ENCODE results near the gene ARL5A.

DNA sequence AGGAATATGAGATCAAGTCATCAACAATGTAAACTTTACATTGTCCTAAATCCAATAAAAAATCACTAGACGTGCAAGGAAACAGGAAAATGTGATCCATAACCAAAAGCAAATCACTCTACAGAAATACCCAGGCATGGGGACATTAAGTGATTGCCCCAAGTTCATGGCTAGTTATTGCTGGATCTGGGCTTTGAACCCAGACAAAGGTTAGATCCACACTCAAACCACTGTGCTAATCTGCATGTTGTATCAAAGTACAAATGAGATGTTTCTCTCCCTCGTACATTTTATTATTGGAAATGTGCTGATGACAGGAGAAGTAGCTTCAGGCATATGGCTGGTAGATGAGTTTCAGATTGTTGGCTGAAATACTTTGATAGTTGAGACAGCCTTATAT lies 2.7 kb upstream of the ARL5A start:
- TF ChIP-seq GATA3 (IDR thresholded peaks at IDR 0.05; ENCODE audit: low read depth, low read length) (no peak), GATA2 (IDR thresholded peaks at IDR 0.05; ENCODE audit: low read depth, low read length) (no peak)
